Erythroblast (primary cell): ENCODE results near the gene GRM7.

Experiments
- GATA1 ChIP-seq: IDR thresholded peaks from 2 replicates; pipeline ENCODE4 v1.6.1; 2011; ENCODE audit warnings: low read depth, mild to moderate bottlenecking, control low read depth, low read length, moderate library complexity
- POLR2A ChIP-seq: IDR thresholded peaks from 2 replicates; pipeline ENCODE4 v1.6.1; 2011; ENCODE audit warnings: mild to moderate bottlenecking, low read length

DNA sequence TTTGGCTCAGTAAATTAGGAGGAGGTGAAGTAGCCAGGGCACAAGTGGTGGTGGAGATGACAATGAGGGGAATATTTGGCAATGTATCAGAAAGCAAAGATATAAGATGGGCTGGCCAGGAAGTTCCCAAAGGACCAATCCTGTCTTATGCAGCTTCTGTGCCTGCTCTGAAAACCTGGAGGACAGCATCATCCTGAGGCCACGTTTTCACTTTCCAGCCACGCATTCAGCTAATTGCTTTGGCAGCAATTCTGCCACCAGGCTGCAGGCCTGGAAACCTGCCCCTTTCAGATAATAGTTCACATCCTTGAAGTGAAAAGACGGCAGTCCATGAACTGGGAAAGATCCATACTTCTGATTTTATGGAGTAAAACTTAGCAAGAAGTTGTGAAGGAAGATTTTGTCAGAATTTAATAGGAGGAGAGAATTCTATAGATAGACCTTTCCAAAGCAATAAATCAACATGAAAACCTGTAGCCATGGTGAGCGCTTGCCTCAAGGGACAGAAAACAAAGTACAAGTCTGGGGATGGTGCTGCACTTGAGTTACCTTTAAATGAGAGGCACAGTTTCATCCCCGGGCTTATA, 682.5 kb downstream of the GRM7 start:
- no peak for TF ChIP-seq POLR2A
- TF ChIP-seq GATA1 = no peak
